CD1c-positive myeloid dendritic cell (primary cell): ENCODE data around the gene PSMD1.
"Not testable (repeated sequence)": the region's sequence is repeated elsewhere in the genome, so short reads cannot be mapped to it uniquely, and the experiment has no call there.

Source experiments
- DNase-seq: peaks from one replicate; pipeline ENCODE4 v3.0.0-alpha.2; 2016; ENCODE audit errors: extremely low spot score

PSMD1 gene

GRCh38 chr2:231185050-231185725 lies 128.5 kb downstream of the PSMD1 start:
- DNase-seq = no peak

- no peak for DNase-seq
Observed at GRCh38 chr2:231185886-231186285, 129.2 kb downstream of the PSMD1 start.

GRCh38 chr2:231186325-231186724 lies 129.7 kb downstream of the PSMD1 start:
- no peak for DNase-seq

- DNase-seq = no peak
Observed at GRCh38 chr2:231187736-231188505, 131.3 kb downstream of the PSMD1 start.

GRCh38 chr2:231188506-231189170 lies 132.0 kb downstream of the PSMD1 start:
- no peak for DNase-seq

GRCh38 chr2:231189171-231189530 lies 132.5 kb downstream of the PSMD1 start:
- DNase-seq = no peak

- DNase-seq = no peak
Observed at GRCh38 chr2:231189571-231190495, 133.2 kb downstream of the PSMD1 start.

GRCh38 chr2:231190531-231191197 lies 134.0 kb downstream of the PSMD1 start:
- no peak for DNase-seq

- DNase-seq = no peak
Observed at GRCh38 chr2:231191896-231192872, 135.5 kb downstream of the PSMD1 start.

GRCh38 chr2:231193216-231193615 lies 136.5 kb downstream of the PSMD1 start:
- no peak for DNase-seq

GRCh38 chr2:231196592-231196991 lies 139.9 kb downstream of the PSMD1 start:
- no peak for DNase-seq

- not testable (repeated sequence) for DNase-seq
Observed at GRCh38 chr2:231197196-231197595, 140.5 kb downstream of the PSMD1 start.

- no peak for DNase-seq
Observed at GRCh38 chr2:231197706-231198290, 141.1 kb downstream of the PSMD1 start.

GRCh38 chr2:231198291-231199173 lies 141.9 kb downstream of the PSMD1 start, which contains the start of gene ARMC9:
Gene ARMC9, plus strand, starts transcription at chr2:231198631. Its CDS starts 7,608 bp downstream, at chr2:231206239.
- DNase-seq = peak; percentile 88

- DNase-seq = no peak
Observed at GRCh38 chr2:231199219-231199618, 142.6 kb downstream of the PSMD1 start.

- no peak for DNase-seq
Observed at GRCh38 chr2:231200805-231201474, 144.3 kb downstream of the PSMD1 start.

GRCh38 chr2:231201475-231201814 lies 144.8 kb downstream of the PSMD1 start:
- no peak for DNase-seq

GRCh38 chr2:231203087-231203486 lies 146.4 kb downstream of the PSMD1 start:
- no peak for DNase-seq
